ENCODE measurements around the gene AAR2. TPM values are rescaled to one million over a fixed set of nuclear protein-coding genes. Genes with fewer than 3 reads are reported as not detected.

Gene AAR2
- total RNA-seq, 1 donor from 2014 or later: 24.6 TPM

DNA sequence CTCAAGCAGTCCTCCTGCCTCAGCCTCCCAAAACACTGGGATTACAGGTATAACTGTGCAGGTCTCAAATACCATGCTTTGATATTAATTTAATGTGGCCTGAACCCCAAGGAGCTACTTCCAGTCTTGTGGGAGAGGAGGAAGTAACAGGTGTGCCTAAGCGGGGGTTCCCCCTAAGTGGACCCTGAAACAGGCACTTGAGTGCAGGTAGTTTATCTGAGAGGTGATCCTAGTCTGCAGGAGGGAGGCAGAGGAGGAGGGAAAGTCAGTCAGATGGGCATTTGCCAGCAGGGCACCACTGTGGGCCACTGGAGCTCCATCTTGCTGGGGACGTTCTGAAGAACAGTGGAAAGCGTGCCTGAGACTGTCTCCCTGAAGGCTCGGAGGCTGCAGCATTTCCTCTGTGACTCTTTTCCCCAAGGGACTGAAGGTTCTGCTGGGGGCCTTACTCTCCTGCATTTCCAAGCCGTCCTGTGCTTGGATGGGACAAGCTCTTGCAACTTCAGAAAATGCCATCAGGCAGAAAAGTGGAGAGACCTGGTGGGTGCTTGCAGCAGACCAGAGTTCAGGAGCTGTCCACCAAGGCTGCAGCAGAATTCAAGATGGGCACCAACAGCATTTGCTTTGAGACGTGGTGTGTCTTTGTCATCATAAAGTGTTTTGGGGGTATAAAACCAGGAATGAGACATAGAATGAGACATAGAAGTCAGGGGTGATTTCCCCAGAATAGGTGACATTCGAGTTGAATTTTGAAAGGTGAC is 65.3 kb downstream of the AAR2 start:
- Mint-ChIP-seq H3K27me3 (ENCODE audit: low read depth) (peaks cover 81% of the 10 kb centered on the region), H3K36me3 (ENCODE audit: low read depth) (no peaks in the 10 kb centered on the region), H3K4me1 (ENCODE audit: low read depth) (peaks cover 5% of the 10 kb centered on the region), H3K27ac (ENCODE audit: unreplicated experiment) (no peak overlapping the region), H3K9me3 (ENCODE audit: low read depth) (no peaks in the 10 kb centered on the region), H3K4me3 (ENCODE audit: unreplicated experiment) (no peak overlapping the region)
- DNase-seq (ENCODE audit: low spot score): no peak
- TF ChIP-seq, protein P1, sequence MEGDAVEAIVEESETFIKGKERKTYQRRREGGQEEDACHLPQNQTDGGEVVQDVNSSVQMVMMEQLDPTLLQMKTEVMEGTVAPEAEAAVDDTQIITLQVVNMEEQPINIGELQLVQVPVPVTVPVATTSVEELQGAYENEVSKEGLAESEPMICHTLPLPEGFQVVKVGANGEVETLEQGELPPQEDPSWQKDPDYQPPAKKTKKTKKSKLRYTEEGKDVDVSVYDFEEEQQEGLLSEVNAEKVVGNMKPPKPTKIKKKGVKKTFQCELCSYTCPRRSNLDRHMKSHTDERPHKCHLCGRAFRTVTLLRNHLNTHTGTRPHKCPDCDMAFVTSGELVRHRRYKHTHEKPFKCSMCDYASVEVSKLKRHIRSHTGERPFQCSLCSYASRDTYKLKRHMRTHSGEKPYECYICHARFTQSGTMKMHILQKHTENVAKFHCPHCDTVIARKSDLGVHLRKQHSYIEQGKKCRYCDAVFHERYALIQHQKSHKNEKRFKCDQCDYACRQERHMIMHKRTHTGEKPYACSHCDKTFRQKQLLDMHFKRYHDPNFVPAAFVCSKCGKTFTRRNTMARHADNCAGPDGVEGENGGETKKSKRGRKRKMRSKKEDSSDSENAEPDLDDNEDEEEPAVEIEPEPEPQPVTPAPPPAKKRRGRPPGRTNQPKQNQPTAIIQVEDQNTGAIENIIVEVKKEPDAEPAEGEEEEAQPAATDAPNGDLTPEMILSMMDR (IDR thresholded peaks at IDR 0.05): no peak

DNA sequence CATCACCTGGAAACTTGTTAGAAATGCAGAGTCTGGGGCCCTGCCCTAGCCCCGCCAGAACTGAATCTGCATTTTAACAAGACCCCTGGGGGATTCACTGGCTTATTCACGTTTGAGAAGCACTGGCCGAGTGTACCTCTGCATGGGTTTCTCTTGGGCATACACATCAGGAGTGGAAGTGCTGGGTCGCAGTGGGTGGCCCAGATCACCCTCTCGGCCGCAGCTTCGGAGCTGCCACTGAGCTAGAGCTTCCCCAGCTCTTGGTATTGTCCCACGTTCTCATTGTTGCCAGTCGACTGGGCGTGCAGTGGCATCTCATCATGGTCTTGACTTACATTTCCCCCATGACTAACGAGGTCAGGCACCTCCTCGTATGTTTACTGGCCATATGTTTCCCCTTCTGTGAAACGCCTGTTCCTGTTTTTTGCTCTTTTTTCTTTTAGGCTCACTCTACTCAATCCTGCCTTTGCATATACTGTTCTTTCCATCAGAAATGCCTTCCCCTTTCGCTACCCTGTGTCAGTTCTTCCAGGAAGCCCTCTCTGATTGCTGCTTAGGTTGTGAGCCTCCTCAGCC is 66.8 kb downstream of the AAR2 start:
- no peak for DNase-seq (ENCODE audit: low spot score)
- H3K36me3 Mint-ChIP-seq (ENCODE audit: low read depth): no peaks in the 10 kb centered on the region
- H3K27me3 Mint-ChIP-seq (ENCODE audit: low read depth): peaks cover 72% of the 10 kb centered on the region
- H3K9me3 Mint-ChIP-seq (ENCODE audit: low read depth): no peaks in the 10 kb centered on the region
- no peak overlapping the region for H3K4me3 Mint-ChIP-seq (ENCODE audit: unreplicated experiment)
- peaks cover 5% of the 10 kb centered on the region for H3K4me1 Mint-ChIP-seq (ENCODE audit: low read depth)
- TF ChIP-seq, protein P1 (IDR thresholded peaks at IDR 0.05): no peak
- H3K27ac Mint-ChIP-seq (ENCODE audit: unreplicated experiment): no peak overlapping the region

DNA sequence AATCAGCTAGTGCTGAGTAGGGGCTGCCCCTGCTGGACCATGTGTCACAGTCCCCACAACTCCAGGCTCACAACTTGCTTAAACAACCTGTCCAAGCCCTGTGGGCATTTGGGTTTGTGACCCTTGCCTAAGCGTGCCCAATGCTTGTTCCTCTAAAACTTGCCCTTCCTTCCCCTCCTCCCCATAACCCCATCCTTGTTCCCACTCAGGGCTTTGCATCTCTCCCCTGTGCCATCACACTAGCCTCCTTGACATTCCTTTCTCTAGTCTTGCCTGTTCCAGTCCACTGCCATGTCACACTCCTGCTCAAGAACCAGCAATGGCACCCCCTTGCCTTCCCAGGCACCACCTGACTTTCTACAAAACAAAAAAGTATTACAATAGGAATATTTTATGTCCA is 67.6 kb downstream of the AAR2 start:
- Mint-ChIP-seq H3K36me3 (ENCODE audit: low read depth) (no peaks in the 10 kb centered on the region), H3K9me3 (ENCODE audit: low read depth) (no peaks in the 10 kb centered on the region), H3K4me3 (ENCODE audit: unreplicated experiment) (no peak overlapping the region), H3K27ac (ENCODE audit: unreplicated experiment) (no peak overlapping the region), H3K27me3 (ENCODE audit: low read depth) (peaks cover 73% of the 10 kb centered on the region), H3K4me1 (ENCODE audit: low read depth) (peaks cover 5% of the 10 kb centered on the region)
- no peak for DNase-seq (ENCODE audit: low spot score)
- TF ChIP-seq, protein P1 (IDR thresholded peaks at IDR 0.05): no peak

DNA sequence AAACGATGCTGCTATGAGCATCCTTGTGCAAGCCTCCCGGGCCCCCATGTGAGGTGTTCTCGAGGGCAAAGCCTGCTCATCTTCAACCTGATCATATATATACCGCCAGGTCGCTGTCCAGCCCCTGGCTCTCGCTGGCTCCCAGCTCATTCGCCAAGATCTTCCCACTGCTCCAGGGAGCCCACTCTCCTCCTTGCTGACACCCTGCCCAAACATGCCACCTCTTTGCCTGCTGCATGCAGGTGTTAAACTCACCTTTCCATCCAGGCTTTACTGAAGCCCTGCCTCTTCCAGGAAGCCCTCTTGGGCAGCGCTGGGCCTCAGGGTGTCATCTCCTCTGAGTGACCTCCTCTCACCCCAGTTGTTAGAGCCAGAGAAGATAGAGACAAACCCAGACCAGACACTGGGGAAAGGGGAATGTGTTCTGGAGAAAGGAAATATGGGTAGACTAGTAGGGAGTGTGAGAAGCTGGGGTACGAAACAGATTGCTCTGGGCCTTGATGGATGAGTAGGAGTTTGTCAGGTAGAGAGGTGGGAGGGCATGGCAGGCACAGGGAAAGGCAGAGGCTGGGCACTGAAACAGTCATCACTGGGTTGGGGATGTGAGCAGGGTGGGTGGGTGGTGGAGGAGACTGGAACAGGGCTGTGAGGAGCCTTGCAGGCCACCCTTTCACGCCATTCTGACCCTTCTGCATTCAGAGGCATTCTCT is 68.7 kb downstream of the AAR2 start:
- peaks cover 74% of the 10 kb centered on the region for H3K27me3 Mint-ChIP-seq (ENCODE audit: low read depth)
- TF ChIP-seq, protein P1 (IDR thresholded peaks at IDR 0.05): no peak
- H3K4me1 Mint-ChIP-seq (ENCODE audit: low read depth): peaks cover 5% of the 10 kb centered on the region
- H3K36me3 Mint-ChIP-seq (ENCODE audit: low read depth): no peaks in the 10 kb centered on the region
- no peaks in the 10 kb centered on the region for H3K9me3 Mint-ChIP-seq (ENCODE audit: low read depth)
- H3K4me3 Mint-ChIP-seq (ENCODE audit: unreplicated experiment): no peak overlapping the region
- DNase-seq (ENCODE audit: low spot score): no peak
- no peak overlapping the region for H3K27ac Mint-ChIP-seq (ENCODE audit: unreplicated experiment)

All from chondrocyte (in vitro differentiated cells).